HepG2 (cell line): Measurements from ENCODE around the gene ZNF8. TPM values are rescaled to one million over a fixed set of nuclear protein-coding genes. Genes with fewer than 3 reads are reported as not detected.

ENCODE experiments used
- AHR ChIP-seq: IDR thresholded peaks from 2 replicates; pipeline ENCODE4 v1.6.1; 2018; ENCODE audit warnings: missing genetic modification reagents, missing compliant biosample characterization
- CHD4 ChIP-seq: fragments of 200-600 bp; sonication (generic); IDR thresholded peaks from 2 replicates; pipeline ENCODE4 v1.7.0; 2017; ENCODE audit warnings: mild to moderate bottlenecking, low read length, borderline replicate concordance
- CREB1 ChIP-seq, 2 experiments: fragments of 450-650 bp in 1 of 2; IDR thresholded peaks; 2 replicates each; pipeline ENCODE4 v1.6.1; 2016 to 2017; ENCODE audit warnings: control low read depth in 1 of 2, mild to moderate bottlenecking in 1 of 2, missing compliant biosample characterization in 1 of 2, missing genetic modification characterization in 1 of 2
- ELF4 ChIP-seq: sonication (generic); formaldehyde crosslinking; IDR thresholded peaks from 2 replicates; pipeline ENCODE4 v1.5.0; 2020; ENCODE audit warnings: missing genetic modification reagents, mild to moderate bottlenecking, moderate library complexity, borderline replicate concordance
- FOSL1 ChIP-seq: sonication (generic); formaldehyde crosslinking; IDR thresholded peaks from 2 replicates; pipeline ENCODE4 v1.9.0; 2021; ENCODE audit warnings: missing genetic modification reagents, borderline replicate concordance
- KLF9 ChIP-seq: IDR thresholded peaks from 2 replicates; pipeline ENCODE4 v1.6.1; 2016; ENCODE audit warnings: low read depth
- NKX3-1 ChIP-seq: sonication (generic); formaldehyde crosslinking; IDR thresholded peaks from 2 replicates; pipeline ENCODE4 v1.5.0; 2020; ENCODE audit warnings: missing genetic modification reagents
- TCF12 ChIP-seq, 2 experiments: fragments of 450-650 bp in 1 of 2; sonication (generic) in 1 of 2; formaldehyde crosslinking in 1 of 2; IDR thresholded peaks; 2 replicates each; pipeline versions ENCODE4 v1.6.1 to v1.8.0; 2017 to 2022; ENCODE audit warnings: antibody characterized with exemption in 1 of 2, mild to moderate bottlenecking in 1 of 2, missing genetic modification reagents in 1 of 2, moderate library complexity in 1 of 2
- U2AF1 ChIP-seq: fragments of 200-400 bp; formaldehyde crosslinking; optimal IDR thresholded peaks from 2 replicates; pipeline ENCODE3; 2017; ENCODE audit warnings: mild to moderate bottlenecking, low read depth, low read length
- YEATS4 ChIP-seq: sonication (generic); formaldehyde crosslinking; IDR thresholded peaks from 2 replicates; pipeline ENCODE4 v1.4.0; 2020; ENCODE audit warnings: missing genetic modification reagents, borderline replicate concordance
- ZNF12 ChIP-seq: sonication (generic); formaldehyde crosslinking; IDR thresholded peaks from 2 replicates; pipeline ENCODE4 v1.5.0; 2020; ENCODE audit warnings: missing genetic modification reagents
- polyA plus RNA-seq, 8 experiments: library from polyadenylated mRNA; depleted of rRNA in 3 of 8; stranded (reverse) in 7 of 8; unstranded in 1 of 8; fragments of >200 nt; fragmentation: Illumina TruSeq in 4 of 8; extraction: Trizol in 4 of 8; gene quantifications; 2 replicates each; pipeline versions ENCODE4 v1.2.1 to v1.2.3, GENCODE V29; 2011 to 2016; ENCODE audit warnings: low read depth in 4 of 8, missing spikeins in 1 of 8, mixed read lengths in 1 of 8; ENCODE audit not compliant: insufficient read depth in 1 of 8
- total RNA-seq, 5 experiments: library from RNA; depleted of rRNA; stranded (reverse); fragments of >200 nt; fragmentation: Illumina TruSeq; extraction: Trizol; gene quantifications; 2 replicates each; pipeline ENCODE4 v1.2.3, GENCODE V29; 2016; ENCODE audit warnings: low read depth in 1 of 5
- TF ChIP-seq, protein P1 (sequence below): sonication (generic); formaldehyde crosslinking; IDR thresholded peaks from 2 replicates; pipeline ENCODE4 v1.4.0; 2020; ENCODE audit warnings: mild to moderate bottlenecking, missing genetic modification reagents
- TF ChIP-seq, protein P2 (sequence below): sonication (generic); formaldehyde crosslinking; IDR thresholded peaks from 2 replicates; pipeline ENCODE4 v1.4.0; 2020; ENCODE audit warnings: missing genetic modification reagents, mild to moderate bottlenecking, borderline replicate concordance
- TF ChIP-seq, protein P3 (sequence below): sonication (generic); formaldehyde crosslinking; IDR thresholded peaks from 2 replicates; pipeline ENCODE4 v1.4.0; 2020; ENCODE audit warnings: missing genetic modification reagents, borderline replicate concordance
- TF ChIP-seq, protein P4 (sequence below): IDR thresholded peaks from 2 replicates; pipeline ENCODE4 v1.6.1; 2012; ENCODE audit warnings: inconsistent platforms
- TF ChIP-seq, protein P5 (sequence below): sonication (generic); formaldehyde crosslinking; IDR thresholded peaks from 2 replicates; pipeline ENCODE4 v1.4.0; 2020; ENCODE audit warnings: missing genetic modification reagents

The ZNF8 gene
- total and polyA plus RNA-seq, 2 of the 13 experiments (the other 11 are each of a cell fraction or from before 2014, with no cell fraction given), result 3.1 to 3.3 TPM

DNA sequence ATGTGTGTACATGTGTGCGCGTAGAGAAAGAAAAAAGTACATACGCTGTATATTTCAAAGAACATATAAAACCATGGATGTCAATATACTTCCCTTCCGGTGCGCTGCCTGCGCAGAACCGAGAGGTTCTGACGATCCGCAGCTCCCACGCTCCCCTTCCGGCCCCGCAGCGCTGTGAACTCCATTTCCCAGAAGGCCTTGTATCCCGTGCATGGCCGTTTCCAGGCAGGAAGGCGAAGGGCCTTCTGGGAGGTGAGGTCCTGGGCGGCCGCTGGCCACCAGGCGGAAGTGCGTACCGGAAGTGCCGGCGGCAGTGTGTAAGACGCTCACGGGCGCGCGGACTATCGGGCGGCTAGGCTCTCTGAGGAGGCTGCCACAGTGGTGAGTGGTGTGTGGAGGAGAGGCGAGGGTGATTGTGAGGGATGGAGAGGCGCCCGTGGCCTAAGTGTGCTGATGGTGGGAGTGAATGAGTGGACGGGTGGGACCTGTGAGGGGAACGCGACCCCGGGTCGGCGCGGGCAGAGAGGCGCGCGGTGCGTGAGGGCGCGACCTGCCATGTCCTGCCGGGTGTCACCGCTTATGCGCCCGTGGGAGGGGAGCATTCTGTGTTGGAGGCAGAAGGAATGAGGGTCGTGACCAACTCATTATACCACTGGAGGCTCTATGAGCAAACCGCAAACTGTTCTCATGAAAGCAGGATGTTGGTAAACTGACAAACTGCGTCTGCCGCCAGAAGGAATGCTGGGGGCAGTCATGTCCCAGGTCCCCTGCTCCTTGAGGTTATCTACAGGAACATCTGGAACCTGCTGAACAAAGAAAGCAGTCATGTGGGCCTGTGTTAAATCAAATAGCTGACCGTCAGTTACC is 26.5 kb downstream of the ZNF8 start, which contains the start of gene ERVK3-1 (continued):
- TF ChIP-seq CHD4, result no peak
- TF ChIP-seq, protein P1, sequence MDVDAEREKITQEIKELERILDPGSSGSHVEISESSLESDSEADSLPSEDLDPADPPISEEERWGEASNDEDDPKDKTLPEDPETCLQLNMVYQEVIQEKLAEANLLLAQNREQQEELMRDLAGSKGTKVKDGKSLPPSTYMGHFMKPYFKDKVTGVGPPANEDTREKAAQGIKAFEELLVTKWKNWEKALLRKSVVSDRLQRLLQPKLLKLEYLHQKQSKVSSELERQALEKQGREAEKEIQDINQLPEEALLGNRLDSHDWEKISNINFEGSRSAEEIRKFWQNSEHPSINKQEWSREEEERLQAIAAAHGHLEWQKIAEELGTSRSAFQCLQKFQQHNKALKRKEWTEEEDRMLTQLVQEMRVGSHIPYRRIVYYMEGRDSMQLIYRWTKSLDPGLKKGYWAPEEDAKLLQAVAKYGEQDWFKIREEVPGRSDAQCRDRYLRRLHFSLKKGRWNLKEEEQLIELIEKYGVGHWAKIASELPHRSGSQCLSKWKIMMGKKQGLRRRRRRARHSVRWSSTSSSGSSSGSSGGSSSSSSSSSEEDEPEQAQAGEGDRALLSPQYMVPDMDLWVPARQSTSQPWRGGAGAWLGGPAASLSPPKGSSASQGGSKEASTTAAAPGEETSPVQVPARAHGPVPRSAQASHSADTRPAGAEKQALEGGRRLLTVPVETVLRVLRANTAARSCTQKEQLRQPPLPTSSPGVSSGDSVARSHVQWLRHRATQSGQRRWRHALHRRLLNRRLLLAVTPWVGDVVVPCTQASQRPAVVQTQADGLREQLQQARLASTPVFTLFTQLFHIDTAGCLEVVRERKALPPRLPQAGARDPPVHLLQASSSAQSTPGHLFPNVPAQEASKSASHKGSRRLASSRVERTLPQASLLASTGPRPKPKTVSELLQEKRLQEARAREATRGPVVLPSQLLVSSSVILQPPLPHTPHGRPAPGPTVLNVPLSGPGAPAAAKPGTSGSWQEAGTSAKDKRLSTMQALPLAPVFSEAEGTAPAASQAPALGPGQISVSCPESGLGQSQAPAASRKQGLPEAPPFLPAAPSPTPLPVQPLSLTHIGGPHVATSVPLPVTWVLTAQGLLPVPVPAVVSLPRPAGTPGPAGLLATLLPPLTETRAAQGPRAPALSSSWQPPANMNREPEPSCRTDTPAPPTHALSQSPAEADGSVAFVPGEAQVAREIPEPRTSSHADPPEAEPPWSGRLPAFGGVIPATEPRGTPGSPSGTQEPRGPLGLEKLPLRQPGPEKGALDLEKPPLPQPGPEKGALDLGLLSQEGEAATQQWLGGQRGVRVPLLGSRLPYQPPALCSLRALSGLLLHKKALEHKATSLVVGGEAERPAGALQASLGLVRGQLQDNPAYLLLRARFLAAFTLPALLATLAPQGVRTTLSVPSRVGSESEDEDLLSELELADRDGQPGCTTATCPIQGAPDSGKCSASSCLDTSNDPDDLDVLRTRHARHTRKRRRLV, result no peak
- TF ChIP-seq U2AF1, result peak; percentile 67
- TF ChIP-seq, protein P2, sequence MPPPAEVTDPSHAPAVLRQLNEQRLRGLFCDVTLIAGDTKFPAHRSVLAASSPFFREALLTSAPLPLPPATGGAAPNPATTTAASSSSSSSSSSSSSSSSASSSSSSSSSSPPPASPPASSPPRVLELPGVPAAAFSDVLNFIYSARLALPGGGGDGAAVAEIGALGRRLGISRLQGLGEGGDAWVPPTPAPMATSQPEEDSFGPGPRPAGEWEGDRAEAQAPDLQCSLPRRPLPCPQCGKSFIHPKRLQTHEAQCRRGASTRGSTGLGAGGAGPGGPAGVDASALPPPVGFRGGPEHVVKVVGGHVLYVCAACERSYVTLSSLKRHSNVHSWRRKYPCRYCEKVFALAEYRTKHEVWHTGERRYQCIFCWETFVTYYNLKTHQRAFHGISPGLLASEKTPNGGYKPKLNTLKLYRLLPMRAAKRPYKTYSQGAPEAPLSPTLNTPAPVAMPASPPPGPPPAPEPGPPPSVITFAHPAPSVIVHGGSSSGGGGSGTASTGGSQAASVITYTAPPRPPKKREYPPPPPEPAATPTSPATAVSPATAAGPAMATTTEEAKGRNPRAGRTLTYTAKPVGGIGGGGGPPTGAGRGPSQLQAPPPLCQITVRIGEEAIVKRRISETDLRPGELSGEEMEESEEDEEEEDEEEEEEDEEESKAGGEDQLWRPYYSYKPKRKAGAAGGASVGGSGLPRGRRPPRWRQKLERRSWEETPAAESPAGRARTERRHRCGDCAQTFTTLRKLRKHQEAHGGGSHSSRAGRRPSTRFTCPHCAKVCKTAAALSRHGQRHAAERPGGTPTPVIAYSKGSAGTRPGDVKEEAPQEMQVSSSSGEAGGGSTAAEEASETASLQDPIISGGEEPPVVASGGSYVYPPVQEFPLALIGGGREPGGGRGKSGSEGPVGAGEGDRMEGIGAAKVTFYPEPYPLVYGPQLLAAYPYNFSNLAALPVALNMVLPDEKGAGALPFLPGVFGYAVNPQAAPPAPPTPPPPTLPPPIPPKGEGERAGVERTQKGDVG, result 0 out of 2 replicates have a peak, but pooled peaks have one; percentile 77
- TF ChIP-seq TCF12 (IDR thresholded peaks at IDR 0.05), result no peak
- no peak for TF ChIP-seq TCF12 (CRISPR knock-in tag; IDR thresholded peaks at IDR 0.05)
- no peak for TF ChIP-seq FOSL1 (CRISPR knock-in tag)
- TF ChIP-seq YEATS4, result peak; percentile 71; the same call in 1 of the 2 replicates
- TF ChIP-seq AHR (CRISPR knock-in tag), result no peak
- TF ChIP-seq, protein P3, sequence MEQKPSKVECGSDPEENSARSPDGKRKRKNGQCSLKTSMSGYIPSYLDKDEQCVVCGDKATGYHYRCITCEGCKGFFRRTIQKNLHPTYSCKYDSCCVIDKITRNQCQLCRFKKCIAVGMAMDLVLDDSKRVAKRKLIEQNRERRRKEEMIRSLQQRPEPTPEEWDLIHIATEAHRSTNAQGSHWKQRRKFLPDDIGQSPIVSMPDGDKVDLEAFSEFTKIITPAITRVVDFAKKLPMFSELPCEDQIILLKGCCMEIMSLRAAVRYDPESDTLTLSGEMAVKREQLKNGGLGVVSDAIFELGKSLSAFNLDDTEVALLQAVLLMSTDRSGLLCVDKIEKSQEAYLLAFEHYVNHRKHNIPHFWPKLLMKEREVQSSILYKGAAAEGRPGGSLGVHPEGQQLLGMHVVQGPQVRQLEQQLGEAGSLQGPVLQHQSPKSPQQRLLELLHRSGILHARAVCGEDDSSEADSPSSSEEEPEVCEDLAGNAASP (CRISPR knock-in tag), result peak; percentile 65
- peak; percentile 96; the same call in 1 of the 2 replicates for TF ChIP-seq ELF4 (CRISPR knock-in tag)
- TF ChIP-seq CREB1 (IDR thresholded peaks at IDR 0.05), result peak; percentile 77
- TF ChIP-seq CREB1 (CRISPR knock-in tag; IDR thresholded peaks at IDR 0.05), result peak; percentile 93
- peak; percentile 30; the same call in 1 of the 2 replicates for TF ChIP-seq KLF9 (CRISPR knock-in tag)
- TF ChIP-seq, protein P4, sequence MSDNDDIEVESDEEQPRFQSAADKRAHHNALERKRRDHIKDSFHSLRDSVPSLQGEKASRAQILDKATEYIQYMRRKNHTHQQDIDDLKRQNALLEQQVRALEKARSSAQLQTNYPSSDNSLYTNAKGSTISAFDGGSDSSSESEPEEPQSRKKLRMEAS, result peak; percentile 85
- TF ChIP-seq NKX3-1 (CRISPR knock-in tag), result no peak
- TF ChIP-seq, protein P5, sequence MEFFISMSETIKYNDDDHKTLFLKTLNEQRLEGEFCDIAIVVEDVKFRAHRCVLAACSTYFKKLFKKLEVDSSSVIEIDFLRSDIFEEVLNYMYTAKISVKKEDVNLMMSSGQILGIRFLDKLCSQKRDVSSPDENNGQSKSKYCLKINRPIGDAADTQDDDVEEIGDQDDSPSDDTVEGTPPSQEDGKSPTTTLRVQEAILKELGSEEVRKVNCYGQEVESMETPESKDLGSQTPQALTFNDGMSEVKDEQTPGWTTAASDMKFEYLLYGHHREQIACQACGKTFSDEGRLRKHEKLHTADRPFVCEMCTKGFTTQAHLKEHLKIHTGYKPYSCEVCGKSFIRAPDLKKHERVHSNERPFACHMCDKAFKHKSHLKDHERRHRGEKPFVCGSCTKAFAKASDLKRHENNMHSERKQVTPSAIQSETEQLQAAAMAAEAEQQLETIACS (CRISPR knock-in tag), result peak; percentile 79
- no peak for TF ChIP-seq ZNF12 (CRISPR knock-in tag)
